Lower leg skin (tissue), 4 donors: Measurements from ENCODE around the gene SCGB1C1. TPM values are rescaled to one million over a fixed set of nuclear protein-coding genes. Genes with fewer than 3 reads are reported as not detected.

Experiments used
- DNase-seq, 2 donors: peaks; one replicate each; pipeline ENCODE4 v3.0.0-alpha.2; 2019; ENCODE audit warnings: low spot score in 2 of 2
- H3K4me3 ChIP-seq: fragments of 200-600 bp; sonication (generic); 2 replicates; pipeline ENCODE4 v1.5.1; 2017; ENCODE audit warnings: mild to moderate bottlenecking, low read depth; ENCODE audit not compliant: poor library complexity, severe bottlenecking
- CTCF ChIP-seq, 3 donors: fragments of 450-650 bp; IDR thresholded peaks; one replicate each; pipeline ENCODE4 v1.5.1; 2016; ENCODE audit warnings: antibody characterized with exemption in 3 of 3, mild to moderate bottlenecking in 3 of 3, moderate library complexity in 2 of 3
- POLR2A ChIP-seq, 2 donors: fragments of 450-650 bp; IDR thresholded peaks; one replicate each; pipeline ENCODE4 v1.6.1; 2016 to 2017; ENCODE audit warnings: antibody characterized with exemption in 2 of 2, mild to moderate bottlenecking in 1 of 2, moderate library complexity in 1 of 2
- WGBS, 2 donors: methylation state at CpG; one replicate each; pipeline ENCODE4 v1.1.5; 2018; 5-methylcytosine and 5-hydroxymethylcytosine counted together
- intact Hi-C: fragments of 100-400 bp; cut with DNase I; formaldehyde crosslinking; loops from one replicate; pipeline ENCODE4 v1.15.0; 2023; ENCODE audit warnings: low total_unique reads
- total RNA-seq, 4 donors: library from RNA; depleted of rRNA; stranded (reverse); fragments of >200 nt; gene quantifications; one replicate each; pipeline ENCODE4 v1.1.0, GENCODE V29; 2016

The SCGB1C1 gene
- total RNA-seq, 4 donors from 2014 or later, result not detected

GRCh38 chr11:221998-222789 is 29.3 kb downstream of the SCGB1C1 start:
- no peak overlapping the region for H3K4me3 ChIP-seq
- no peak for TF ChIP-seq POLR2A (IDR thresholded peaks at IDR 0.05)
- TF ChIP-seq CTCF (IDR thresholded peaks at IDR 0.05), result no peak
- intact Hi-C loops, result no loop called here
- peak in 1 of 2 donors; percentile 78 for DNase-seq
- 92 to 93% methylated on average over 13 to 14 of the region's 14 CpGs for WGBS, 2 donors

- no peak overlapping the region for H3K4me3 ChIP-seq
- WGBS, 2 donors, result 81 to 83% methylated on average over 16 of the region's 16 CpGs
Observed at GRCh38 chr11:223026-223789, 30.3 kb downstream of the SCGB1C1 start.

GRCh38 chr11:223884-224283 is 31.0 kb downstream of the SCGB1C1 start:
- TF ChIP-seq POLR2A (IDR thresholded peaks at IDR 0.05) (no peak), CTCF (IDR thresholded peaks at IDR 0.05) (no peak)
- intact Hi-C loops, result no loop called here
- no peak overlapping the region for H3K4me3 ChIP-seq
- WGBS, 2 donors, result 84 to 98% methylated on average over 7 to 8 of the region's 9 CpGs
- peak in 1 of 2 donors; percentile 18 for DNase-seq

More at GRCh38 chr11:223026-223789, 30.3 kb downstream of the SCGB1C1 start:
- intact Hi-C loops, result no loop called here
- no peak for TF ChIP-seq CTCF (IDR thresholded peaks at IDR 0.05)
- TF ChIP-seq POLR2A (IDR thresholded peaks at IDR 0.05), result no peak
- DNase-seq, result peak in 1 of 2 donors; percentile 61

GRCh38 chr11:224424-224823 is 31.5 kb downstream of the SCGB1C1 start:
- no peak overlapping the region for H3K4me3 ChIP-seq
- WGBS, 2 donors, result 85 to 89% methylated on average over 7 of the region's 7 CpGs
- no peak for TF ChIP-seq CTCF (IDR thresholded peaks at IDR 0.05)
- no peak for TF ChIP-seq POLR2A (IDR thresholded peaks at IDR 0.05)
- intact Hi-C loops, result no loop called here
- peak in 1 of 2 donors; percentile 1 for DNase-seq

- intact Hi-C loops, result no loop called here
- no peak for TF ChIP-seq CTCF (IDR thresholded peaks at IDR 0.05)
- no peak for TF ChIP-seq POLR2A (IDR thresholded peaks at IDR 0.05)
- peak in 1 of 2 donors; percentile 15 for DNase-seq
- WGBS, 2 donors, result 89 to 93% methylated on average over 10 of the region's 10 CpGs
- no peak overlapping the region for H3K4me3 ChIP-seq
Observed at GRCh38 chr11:225734-226453, 33.0 kb downstream of the SCGB1C1 start.
